HepG2 (cell line): Measurements from ENCODE around the gene GRHL3. TPM values are rescaled to one million over a fixed set of nuclear protein-coding genes. Genes with fewer than 3 reads are reported as not detected.

Source experiments
- E2F2 ChIP-seq: sonication (generic); formaldehyde crosslinking; IDR thresholded peaks from 2 replicates; pipeline ENCODE4 v1.4.0; 2020; ENCODE audit warnings: missing genetic modification reagents, borderline replicate concordance
- EP300 ChIP-seq, 3 experiments: sonication (generic) in 1 of 3; formaldehyde crosslinking in 1 of 3; IDR thresholded peaks; 2 replicates each; pipeline versions ENCODE4 v1.5.1 to v1.6.1; 2011 to 2020; ENCODE audit warnings: low read depth in 2 of 3, low read length in 2 of 3, borderline replicate concordance in 1 of 3, improper control_type of control experiment in 1 of 3, mild to moderate bottlenecking in 1 of 3, missing genetic modification reagents in 1 of 3, moderate library complexity in 1 of 3
- NKX3-1 ChIP-seq: sonication (generic); formaldehyde crosslinking; IDR thresholded peaks from 2 replicates; pipeline ENCODE4 v1.5.0; 2020; ENCODE audit warnings: missing genetic modification reagents
- NONO ChIP-seq, 2 experiments: fragments of 450-650 bp in 1 of 2; sonication (generic) in 1 of 2; formaldehyde crosslinking in 1 of 2; IDR thresholded peaks in 1 of 2; conservative IDR thresholded peaks in 1 of 2; 2 replicates each; pipeline versions ENCODE4 v1.6.1 to v1.8.0; 2017 to 2022; ENCODE audit warnings: mild to moderate bottlenecking in 1 of 2, missing genetic modification reagents in 1 of 2, moderate library complexity in 1 of 2
- RFX1 ChIP-seq: fragments of 450-650 bp; IDR thresholded peaks from 2 replicates; pipeline ENCODE4 v1.6.1; 2017
- RFXANK ChIP-seq: IDR thresholded peaks from 2 replicates; pipeline ENCODE4 v1.6.1; 2016
- SALL1 ChIP-seq: sonication (generic); formaldehyde crosslinking; IDR thresholded peaks from 2 replicates; pipeline ENCODE4 v1.8.0; 2022; ENCODE audit warnings: mild to moderate bottlenecking, missing genetic modification reagents
- SYNCRIP ChIP-seq: fragments of 200-400 bp; formaldehyde crosslinking; IDR thresholded peaks from 2 replicates; pipeline ENCODE4 v1.6.1; 2018; ENCODE audit warnings: mild to moderate bottlenecking, low read depth, low read length; ENCODE audit not compliant: insufficient read depth
- ZNF430 ChIP-seq: sonication (generic); formaldehyde crosslinking; IDR thresholded peaks from 2 replicates; pipeline ENCODE4 v1.9.0; 2021; ENCODE audit warnings: mild to moderate bottlenecking, missing genetic modification reagents
- ZNF615 ChIP-seq: sonication (generic); formaldehyde crosslinking; IDR thresholded peaks from 2 replicates; pipeline ENCODE4 v1.5.0; 2020; ENCODE audit warnings: mild to moderate bottlenecking, missing genetic modification reagents, borderline replicate concordance
- ZNF670 ChIP-seq: sonication (generic); formaldehyde crosslinking; IDR thresholded peaks from 2 replicates; pipeline ENCODE4 v1.8.0; 2022; ENCODE audit warnings: mild to moderate bottlenecking, missing genetic modification reagents, borderline replicate concordance
- polyA plus RNA-seq, 8 experiments: library from polyadenylated mRNA; depleted of rRNA in 3 of 8; stranded (reverse) in 7 of 8; unstranded in 1 of 8; fragments of >200 nt; fragmentation: Illumina TruSeq in 4 of 8; extraction: Trizol in 4 of 8; gene quantifications; 2 replicates each; pipeline versions ENCODE4 v1.2.1 to v1.2.3, GENCODE V29; 2011 to 2016; ENCODE audit warnings: low read depth in 4 of 8, missing spikeins in 1 of 8, mixed read lengths in 1 of 8; ENCODE audit not compliant: insufficient read depth in 1 of 8
- total RNA-seq, 5 experiments: library from RNA; depleted of rRNA; stranded (reverse); fragments of >200 nt; fragmentation: Illumina TruSeq; extraction: Trizol; gene quantifications; 2 replicates each; pipeline ENCODE4 v1.2.3, GENCODE V29; 2016; ENCODE audit warnings: low read depth in 1 of 5
- TF ChIP-seq, protein P1 (sequence below): sonication (generic); formaldehyde crosslinking; IDR thresholded peaks from 2 replicates; pipeline ENCODE4; 2020; ENCODE audit warnings: missing genetic modification reagents, mild to moderate bottlenecking, borderline replicate concordance

The GRHL3 gene
- total and polyA plus RNA-seq, 2 of the 13 experiments (the other 11 are each of a cell fraction or from before 2014, with no cell fraction given): not detected

- no peak for TF ChIP-seq E2F2 (CRISPR knock-in tag)
- no peak for TF ChIP-seq NONO (IDR thresholded peaks at IDR 0.05)
- TF ChIP-seq NONO (CRISPR knock-in tag; conservative IDR thresholded peaks at IDR 0.05): no peak
- no peak for TF ChIP-seq ZNF430 (CRISPR knock-in tag)
- no peak for TF ChIP-seq RFX1
- TF ChIP-seq ZNF670 (CRISPR knock-in tag): no peak
- TF ChIP-seq NKX3-1 (CRISPR knock-in tag): no peak
- no peak for TF ChIP-seq EP300 (IDR thresholded peaks at IDR 0.05; ENCODE audit: low read depth in 2 of 2, low read length in 2 of 2)
- no peak for TF ChIP-seq EP300 (CRISPR knock-in tag; IDR thresholded peaks at IDR 0.05; ENCODE audit: borderline replicate concordance)
- no peak for TF ChIP-seq ZNF615 (CRISPR knock-in tag)
- no peak for TF ChIP-seq SALL1 (CRISPR knock-in tag)
- TF ChIP-seq RFXANK (CRISPR knock-in tag): no peak
- TF ChIP-seq, protein P1, sequence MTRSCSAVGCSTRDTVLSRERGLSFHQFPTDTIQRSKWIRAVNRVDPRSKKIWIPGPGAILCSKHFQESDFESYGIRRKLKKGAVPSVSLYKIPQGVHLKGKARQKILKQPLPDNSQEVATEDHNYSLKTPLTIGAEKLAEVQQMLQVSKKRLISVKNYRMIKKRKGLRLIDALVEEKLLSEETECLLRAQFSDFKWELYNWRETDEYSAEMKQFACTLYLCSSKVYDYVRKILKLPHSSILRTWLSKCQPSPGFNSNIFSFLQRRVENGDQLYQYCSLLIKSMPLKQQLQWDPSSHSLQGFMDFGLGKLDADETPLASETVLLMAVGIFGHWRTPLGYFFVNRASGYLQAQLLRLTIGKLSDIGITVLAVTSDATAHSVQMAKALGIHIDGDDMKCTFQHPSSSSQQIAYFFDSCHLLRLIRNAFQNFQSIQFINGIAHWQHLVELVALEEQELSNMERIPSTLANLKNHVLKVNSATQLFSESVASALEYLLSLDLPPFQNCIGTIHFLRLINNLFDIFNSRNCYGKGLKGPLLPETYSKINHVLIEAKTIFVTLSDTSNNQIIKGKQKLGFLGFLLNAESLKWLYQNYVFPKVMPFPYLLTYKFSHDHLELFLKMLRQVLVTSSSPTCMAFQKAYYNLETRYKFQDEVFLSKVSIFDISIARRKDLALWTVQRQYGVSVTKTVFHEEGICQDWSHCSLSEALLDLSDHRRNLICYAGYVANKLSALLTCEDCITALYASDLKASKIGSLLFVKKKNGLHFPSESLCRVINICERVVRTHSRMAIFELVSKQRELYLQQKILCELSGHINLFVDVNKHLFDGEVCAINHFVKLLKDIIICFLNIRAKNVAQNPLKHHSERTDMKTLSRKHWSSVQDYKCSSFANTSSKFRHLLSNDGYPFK (CRISPR knock-in tag): no peak
- TF ChIP-seq SYNCRIP: no peak
These were observed 67.1 kb downstream of the GRHL3 start (continued) for GRCh38 chr1:24386241-24386640.
